Fibroblast of lung (primary cell): ENCODE data around the gene BRAF.

Source experiments
- EZH2 ChIP-seq: IDR thresholded peaks from 2 replicates; pipeline ENCODE4 v1.5.1; 2012; ENCODE audit warnings: low read length, control low read depth, mild to moderate bottlenecking; ENCODE audit errors: missing control alignments
- TF ChIP-seq, protein P1 (sequence below), 2 donors: IDR thresholded peaks in 1 of 2; conservative IDR thresholded peaks in 1 of 2; 1 replicate in 1 of 2; 2 replicates in 1 of 2; pipeline ENCODE4 v1.5.1; 2011 to 2012; ENCODE audit warnings: low read length in 2 of 2, control low read depth in 1 of 2, inconsistent platforms in 1 of 2, low read depth in 1 of 2, mild to moderate bottlenecking in 1 of 2

DNA sequence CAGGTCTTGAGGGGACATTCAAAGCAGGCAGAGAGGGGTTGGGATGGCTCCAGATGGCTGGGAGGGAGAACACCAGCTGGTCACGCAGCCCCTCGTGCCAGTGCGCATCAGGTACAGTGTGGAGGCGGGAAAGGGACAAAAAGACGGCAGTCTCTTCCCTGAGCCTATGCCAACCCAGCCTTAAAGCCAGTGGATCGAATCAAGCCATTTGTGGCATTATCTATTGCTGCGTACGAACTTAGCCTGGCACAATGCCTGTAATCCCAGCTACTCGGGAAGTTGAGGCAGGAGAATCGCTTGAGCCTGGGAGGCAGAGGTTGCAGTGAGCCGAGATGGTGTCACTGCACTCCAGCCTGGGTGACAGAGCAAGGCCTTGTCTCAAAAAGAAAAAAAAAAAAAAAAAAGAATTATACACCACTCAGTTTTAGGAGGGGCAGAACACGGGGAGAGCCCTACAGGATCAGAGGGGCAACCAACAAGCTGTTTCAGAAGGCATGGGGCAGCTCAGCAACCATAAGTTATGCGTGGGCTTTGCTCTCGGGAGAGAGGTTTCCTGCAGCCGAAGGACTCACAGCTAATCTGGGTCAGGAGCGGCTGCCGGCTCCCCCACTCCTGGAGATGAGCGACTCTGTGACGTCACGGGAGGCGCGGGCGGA lies 228.6 kb downstream of the BRAF start:
- TF ChIP-seq, protein P1, sequence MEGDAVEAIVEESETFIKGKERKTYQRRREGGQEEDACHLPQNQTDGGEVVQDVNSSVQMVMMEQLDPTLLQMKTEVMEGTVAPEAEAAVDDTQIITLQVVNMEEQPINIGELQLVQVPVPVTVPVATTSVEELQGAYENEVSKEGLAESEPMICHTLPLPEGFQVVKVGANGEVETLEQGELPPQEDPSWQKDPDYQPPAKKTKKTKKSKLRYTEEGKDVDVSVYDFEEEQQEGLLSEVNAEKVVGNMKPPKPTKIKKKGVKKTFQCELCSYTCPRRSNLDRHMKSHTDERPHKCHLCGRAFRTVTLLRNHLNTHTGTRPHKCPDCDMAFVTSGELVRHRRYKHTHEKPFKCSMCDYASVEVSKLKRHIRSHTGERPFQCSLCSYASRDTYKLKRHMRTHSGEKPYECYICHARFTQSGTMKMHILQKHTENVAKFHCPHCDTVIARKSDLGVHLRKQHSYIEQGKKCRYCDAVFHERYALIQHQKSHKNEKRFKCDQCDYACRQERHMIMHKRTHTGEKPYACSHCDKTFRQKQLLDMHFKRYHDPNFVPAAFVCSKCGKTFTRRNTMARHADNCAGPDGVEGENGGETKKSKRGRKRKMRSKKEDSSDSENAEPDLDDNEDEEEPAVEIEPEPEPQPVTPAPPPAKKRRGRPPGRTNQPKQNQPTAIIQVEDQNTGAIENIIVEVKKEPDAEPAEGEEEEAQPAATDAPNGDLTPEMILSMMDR (conservative IDR thresholded peaks at IDR 0.05 in 1 of 2, IDR thresholded peaks at IDR 0.05 in 1 of 2; ENCODE audit: low read depth in 1 of 2, low read length in 2 of 2): no peak
- TF ChIP-seq EZH2: no peak
